Kidney capillary endothelial cell (primary cell): Measurements from ENCODE around the gene BEGAIN.

Source experiments
- DNase-seq: peaks from one replicate; pipeline ENCODE4 v3.0.0-alpha.2; 2018; ENCODE audit warnings: low spot score

The BEGAIN gene, protein sequence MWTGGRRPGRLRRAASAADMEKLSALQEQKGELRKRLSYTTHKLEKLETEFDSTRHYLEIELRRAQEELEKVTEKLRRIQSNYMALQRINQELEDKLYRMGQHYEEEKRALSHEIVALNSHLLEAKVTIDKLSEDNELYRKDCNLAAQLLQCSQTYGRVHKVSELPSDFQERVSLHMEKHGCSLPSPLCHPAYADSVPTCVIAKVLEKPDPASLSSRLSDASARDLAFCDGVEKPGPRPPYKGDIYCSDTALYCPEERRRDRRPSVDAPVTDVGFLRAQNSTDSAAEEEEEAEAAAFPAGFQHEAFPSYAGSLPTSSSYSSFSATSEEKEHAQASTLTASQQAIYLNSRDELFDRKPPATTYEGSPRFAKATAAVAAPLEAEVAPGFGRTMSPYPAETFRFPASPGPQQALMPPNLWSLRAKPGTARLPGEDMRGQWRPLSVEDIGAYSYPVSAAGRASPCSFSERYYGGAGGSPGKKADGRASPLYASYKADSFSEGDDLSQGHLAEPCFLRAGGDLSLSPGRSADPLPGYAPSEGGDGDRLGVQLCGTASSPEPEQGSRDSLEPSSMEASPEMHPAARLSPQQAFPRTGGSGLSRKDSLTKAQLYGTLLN

GRCh38 chr14:100587086-100587762 is at the start of gene BEGAIN:
Gene BEGAIN, minus strand, starts transcription at chr14:100587417. Its CDS starts 127 bp downstream, at chr14:100587290.
- DNase-seq, result no peak

- DNase-seq, result no peak
Observed at GRCh38 chr14:100636559-100636958, 49.3 kb upstream of the BEGAIN start.

DNA sequence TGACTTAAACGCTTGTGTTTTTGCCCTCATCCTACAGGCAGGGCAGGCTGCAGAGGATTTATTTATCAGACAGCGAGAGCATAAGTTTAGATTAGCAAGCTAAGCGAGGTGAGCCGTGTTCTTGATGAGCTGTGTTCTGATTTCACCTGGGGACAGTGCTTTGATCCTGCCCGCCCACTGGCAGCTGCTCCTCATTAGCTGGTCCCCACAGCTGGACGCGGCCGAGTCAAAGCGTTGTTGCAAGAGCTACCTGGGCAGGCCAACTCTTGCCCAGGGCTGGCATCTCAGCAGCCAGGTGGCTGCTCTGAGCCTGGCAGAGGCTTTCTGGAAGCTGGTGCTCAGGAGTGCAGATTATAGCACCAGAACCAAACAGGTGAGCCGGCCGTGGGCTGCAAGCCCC is 46.8 kb upstream of the BEGAIN start:
- DNase-seq, result no peak

- no peak for DNase-seq
Observed at GRCh38 chr14:100633406-100633805, 46.2 kb upstream of the BEGAIN start.

- no peak for DNase-seq
Observed at GRCh38 chr14:100629696-100630095, 42.5 kb upstream of the BEGAIN start.

DNA sequence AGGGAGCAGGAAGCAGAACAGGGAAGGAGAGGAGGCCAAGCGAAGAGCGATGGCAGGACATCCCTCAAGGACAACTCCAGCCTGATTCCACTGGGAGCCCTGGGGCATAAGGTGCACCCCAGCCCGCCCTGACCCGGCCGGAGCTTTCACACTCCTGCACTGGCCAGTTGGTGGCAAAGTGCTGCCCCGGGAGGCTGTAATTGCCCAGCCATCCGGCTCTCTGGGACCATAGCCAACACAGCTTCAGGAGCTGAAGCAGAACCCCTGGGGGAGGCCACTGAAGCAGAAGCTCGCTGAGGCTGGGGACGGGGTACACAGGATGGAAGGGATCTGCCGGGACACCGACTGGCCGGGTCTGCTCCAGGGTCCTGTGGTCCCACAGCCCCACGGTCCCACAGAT is 41.9 kb upstream of the BEGAIN start:
- no peak for DNase-seq

DNA sequence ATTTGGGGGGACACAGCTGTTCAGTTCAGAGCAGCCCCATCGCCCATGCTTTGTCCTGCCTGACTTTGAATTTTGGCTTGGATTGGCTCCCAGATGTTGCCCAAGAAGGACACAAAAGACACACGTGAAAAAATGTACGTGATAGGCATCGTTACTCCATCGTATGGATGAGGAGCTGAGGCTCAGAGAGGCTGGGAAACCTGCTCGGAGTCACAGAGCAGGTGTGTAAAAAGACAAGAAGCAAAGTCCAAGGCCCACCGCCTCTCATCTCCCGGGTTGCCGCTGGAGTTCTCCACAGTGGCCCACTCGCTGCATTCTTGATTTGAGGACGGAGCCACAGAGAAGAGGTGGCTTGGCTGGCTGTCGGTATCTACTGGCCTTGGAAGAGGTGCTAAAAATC is 41.0 kb upstream of the BEGAIN start:
- no peak for DNase-seq

DNA sequence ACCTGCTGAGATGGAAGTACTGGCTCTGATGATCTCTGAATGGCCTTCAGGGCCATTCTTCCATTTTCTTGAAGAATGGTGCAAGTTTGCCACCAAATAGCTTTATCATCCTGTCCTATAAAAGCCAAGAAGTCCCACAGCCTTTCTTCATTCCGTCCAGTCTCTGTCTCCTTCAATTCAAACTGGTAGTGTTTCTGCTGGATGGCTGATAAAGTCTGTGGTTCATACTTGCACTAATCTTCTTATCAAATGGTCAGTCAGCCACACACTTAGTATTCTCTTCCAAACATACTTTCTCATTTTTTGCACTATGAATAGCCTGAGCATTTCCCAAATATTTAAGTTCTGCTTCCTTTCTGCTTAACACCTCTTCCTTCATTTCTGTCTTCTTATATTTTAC is 39.4 kb upstream of the BEGAIN start:
- no peak for DNase-seq

GRCh38 chr14:100623961-100624360 is 36.7 kb upstream of the BEGAIN start:
- no peak for DNase-seq

GRCh38 chr14:100623557-100623956 is 36.3 kb upstream of the BEGAIN start:
- DNase-seq, result no peak

DNA sequence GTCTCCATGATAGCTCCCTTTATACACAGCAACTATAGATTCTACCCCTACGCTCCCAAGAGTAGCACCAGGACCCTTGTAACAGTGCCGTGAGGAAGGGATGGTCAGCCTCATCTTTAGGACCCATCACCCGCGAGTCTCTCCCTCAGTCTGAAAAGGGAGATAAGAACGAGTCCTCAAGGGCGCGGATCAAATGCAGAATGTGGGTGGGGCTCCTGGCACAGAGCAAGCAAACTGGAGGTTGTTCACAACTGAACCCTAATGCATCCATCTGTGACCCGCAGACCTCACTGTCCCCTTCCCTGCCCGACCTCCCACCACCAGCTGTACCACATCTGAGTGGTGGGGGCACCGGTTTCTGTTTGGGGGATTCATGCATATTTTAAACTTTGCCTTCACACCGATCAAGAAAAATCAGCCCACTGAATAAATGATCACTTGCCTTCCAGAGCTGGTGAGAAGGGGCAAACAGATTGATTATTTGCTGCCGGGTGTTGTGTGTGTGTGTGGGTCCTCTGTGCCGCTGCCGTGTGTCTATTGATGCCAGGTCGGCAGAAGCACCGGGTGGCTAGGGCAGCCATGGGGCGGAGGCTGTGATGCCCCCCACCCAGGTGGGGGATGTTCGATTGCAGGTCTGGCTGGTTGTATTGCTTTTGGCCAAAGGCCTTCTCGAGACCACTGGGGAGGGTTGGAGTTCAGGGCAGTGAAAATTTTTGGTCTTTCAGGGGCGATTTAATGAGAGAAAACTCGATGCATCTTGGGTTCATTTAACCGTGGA is 35.7 kb upstream of the BEGAIN start:
- DNase-seq, result no peak

DNA sequence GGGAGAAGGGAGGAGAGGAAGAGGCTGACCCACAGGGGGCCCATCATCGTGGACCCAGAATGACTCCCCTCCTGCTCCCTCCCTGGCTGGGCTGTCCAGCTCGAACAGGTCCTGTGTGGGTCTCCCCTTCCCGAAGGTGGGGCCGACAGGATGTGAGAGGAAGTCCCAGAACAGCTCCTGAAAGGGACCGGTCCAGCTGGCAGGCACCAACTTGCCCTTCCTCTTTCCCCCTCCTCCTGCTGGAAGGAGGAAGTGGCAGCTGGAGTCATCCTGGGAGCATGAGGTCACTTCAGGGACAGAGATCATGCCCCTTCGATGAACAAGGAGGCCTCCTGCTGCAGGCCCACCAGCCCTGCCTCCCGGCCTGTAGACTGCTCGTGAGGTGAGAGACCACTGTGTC is 35.0 kb upstream of the BEGAIN start:
- no peak for DNase-seq

GRCh38 chr14:100621806-100622205 is 34.6 kb upstream of the BEGAIN start:
- no peak for DNase-seq

DNA sequence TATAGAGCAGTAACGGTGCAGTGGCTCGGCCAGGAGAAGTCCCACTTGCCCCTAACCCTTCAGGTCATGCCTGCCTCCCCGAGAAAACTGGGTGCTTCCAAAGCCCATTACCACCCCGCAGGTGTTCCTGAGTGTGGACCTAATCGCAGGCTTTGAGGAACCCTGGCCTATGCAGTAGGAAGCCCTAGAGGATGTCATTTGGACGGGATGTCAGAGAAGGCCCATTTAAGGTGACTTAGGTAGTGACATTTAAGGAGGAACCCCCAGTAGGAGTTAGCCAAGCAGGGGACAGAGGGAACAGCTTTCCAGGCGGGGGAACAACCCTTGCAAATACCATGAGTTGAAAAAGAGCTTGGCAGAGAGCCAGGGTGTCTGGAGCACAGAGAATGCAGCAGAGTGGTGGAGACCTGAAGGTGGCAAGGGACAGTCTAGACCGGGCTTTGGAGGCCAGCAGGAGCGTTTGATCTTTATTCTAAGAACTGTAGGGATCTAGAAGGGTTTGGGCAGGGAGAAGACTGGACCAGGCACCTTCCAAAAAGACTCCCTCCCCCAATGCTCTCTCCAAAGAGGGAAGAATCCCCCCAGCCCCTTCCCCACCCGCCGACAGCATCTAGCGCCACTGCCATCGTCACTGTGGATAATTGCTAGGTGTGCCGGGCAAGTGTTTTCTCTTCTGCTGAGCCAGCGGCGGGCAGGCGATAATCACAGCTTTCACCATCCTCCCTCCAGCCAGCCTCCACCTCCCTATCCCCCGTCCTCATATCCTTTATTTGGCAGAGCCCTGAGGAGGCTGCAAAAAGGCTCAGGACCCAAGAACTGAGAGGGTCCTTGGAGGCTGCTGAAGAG is 33.3 kb upstream of the BEGAIN start:
- no peak for DNase-seq

- no peak for DNase-seq
Observed at GRCh38 chr14:100619396-100620254, 32.4 kb upstream of the BEGAIN start.

DNA sequence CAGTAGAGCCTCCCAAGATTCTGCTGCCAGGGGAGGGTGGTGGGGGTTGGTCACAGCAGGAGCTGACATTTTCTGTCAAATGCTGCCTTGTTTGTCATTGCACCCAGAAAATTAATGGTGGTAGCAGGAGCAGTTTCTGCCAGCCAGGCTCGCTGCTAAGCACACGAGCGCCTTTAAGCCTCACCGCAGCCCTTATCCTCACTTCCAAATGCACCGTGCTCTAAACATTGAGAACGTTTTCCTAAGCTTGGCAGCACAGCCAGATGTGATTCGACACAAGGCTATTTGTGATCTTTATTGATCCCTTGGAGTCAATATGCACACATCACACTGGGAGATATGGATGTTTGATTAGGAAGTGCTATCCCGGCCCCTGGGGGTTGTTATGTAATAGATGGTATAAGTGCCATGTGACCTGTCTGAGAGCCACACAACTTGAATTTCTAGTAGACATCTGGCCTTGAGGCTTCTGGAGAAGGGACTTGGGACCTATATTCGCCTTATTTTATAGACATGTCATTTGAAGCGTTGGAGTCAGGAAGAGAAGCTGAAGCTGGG is 31.6 kb upstream of the BEGAIN start:
- DNase-seq, result no peak

GRCh38 chr14:100618318-100618693 is 31.1 kb upstream of the BEGAIN start:
- DNase-seq, result no peak

DNA sequence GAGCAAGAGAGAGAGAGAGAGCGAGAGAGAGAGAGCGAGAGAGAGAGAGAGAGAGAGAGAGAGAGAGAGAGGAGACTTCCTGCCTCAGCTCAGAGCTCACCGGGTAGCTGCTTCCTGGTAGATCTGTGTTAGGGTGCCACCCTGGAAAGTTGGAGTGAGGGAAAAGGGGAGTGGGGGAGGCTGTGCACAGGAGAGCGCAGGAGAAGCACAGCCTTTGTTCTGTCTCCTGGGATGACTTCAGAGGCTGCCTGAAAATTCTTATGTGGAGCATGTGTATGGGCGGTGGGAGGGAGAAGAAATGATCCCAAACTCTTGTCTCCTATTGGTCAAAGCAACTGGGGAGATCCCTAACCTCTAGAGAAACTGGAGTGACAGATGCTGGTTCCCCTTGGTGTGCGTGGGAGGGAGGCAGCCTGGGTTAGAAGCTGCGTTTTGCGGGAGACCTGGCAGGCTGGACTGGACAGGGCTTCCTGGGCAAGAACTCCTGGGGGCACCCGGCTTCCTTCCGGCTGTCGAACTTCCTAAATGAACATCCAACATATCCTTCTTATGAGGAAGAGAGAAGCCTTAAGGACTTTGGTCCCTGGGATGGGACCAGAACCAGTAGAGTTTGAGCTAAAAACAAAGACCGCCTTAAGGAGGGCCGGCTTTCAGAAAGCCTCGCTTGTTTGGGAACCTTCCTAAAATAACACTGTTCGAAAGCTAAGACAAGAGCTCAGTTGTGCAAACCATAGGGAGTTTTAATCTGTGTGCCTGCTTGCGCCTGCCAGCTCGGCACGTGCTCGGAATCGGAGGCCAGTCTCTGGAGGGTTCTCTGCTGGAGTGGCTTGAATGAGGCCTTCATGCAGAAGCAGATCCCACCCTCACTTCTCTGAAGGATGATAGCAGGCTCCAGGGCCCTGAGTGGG is 30.4 kb upstream of the BEGAIN start:
- no peak for DNase-seq

- no peak for DNase-seq
Observed at GRCh38 chr14:100616854-100617409, 29.7 kb upstream of the BEGAIN start.
